Neuronal stem cell (in vitro differentiated cells): Measurements from ENCODE around the gene ZNF792.
A peak's percentile ranks its signal among the peaks of the same experiment; 100 is the strongest.
"Not testable (repeated sequence)": the region's sequence is repeated elsewhere in the genome, so short reads cannot be mapped to it uniquely, and the experiment has no call there.

Source experiments
- DNase-seq: peaks from one replicate; pipeline ENCODE4 v3.0.0-alpha.2; 2013; ENCODE audit warnings: low spot score
- H2AFZ ChIP-seq: one replicate; pipeline ENCODE4 v1.6.1; 2013; ENCODE audit warnings: mild to moderate bottlenecking, low read length, inconsistent platforms
- H2AK5ac ChIP-seq: 2 replicates; pipeline ENCODE4 v1.6.1; 2013; ENCODE audit warnings: low read depth, mild to moderate bottlenecking, inconsistent platforms, low read length, moderate library complexity, mixed read lengths
- H2BK120ac ChIP-seq: 2 replicates; pipeline ENCODE4 v1.6.1; 2013; ENCODE audit warnings: low read depth, mild to moderate bottlenecking, inconsistent platforms, low read length, moderate library complexity, mixed read lengths
- H2BK12ac ChIP-seq: one replicate; pipeline ENCODE4 v1.6.1; 2013; ENCODE audit warnings: low read length, inconsistent platforms
- H2BK15ac ChIP-seq: 2 replicates; pipeline ENCODE4 v1.6.1; 2013; ENCODE audit warnings: mild to moderate bottlenecking, low read length, inconsistent platforms, mixed read lengths
- H2BK5ac ChIP-seq: one replicate; pipeline ENCODE4 v1.6.1; 2013; ENCODE audit warnings: inconsistent platforms, mild to moderate bottlenecking, low read length, moderate library complexity
- H3K14ac ChIP-seq: one replicate; pipeline ENCODE4 v1.6.1; 2013; ENCODE audit warnings: low read length, inconsistent platforms
- H3K18ac ChIP-seq: 2 replicates; pipeline ENCODE4 v1.6.1; 2013; ENCODE audit warnings: low read length, inconsistent platforms
- H3K23ac ChIP-seq: 2 replicates; pipeline ENCODE4 v1.6.1; 2013; ENCODE audit warnings: low read depth, mild to moderate bottlenecking, mixed read lengths, low read length, inconsistent platforms; ENCODE audit not compliant: poor library complexity
- H3K27ac ChIP-seq: replicated peaks from 3 replicates; pipeline ENCODE4 v1.5.1; 2013; ENCODE audit warnings: low read length, inconsistent platforms
- H3K27me3 ChIP-seq, 3 experiments: 2 replicates each; pipeline ENCODE4 v1.6.1; 2013; ENCODE audit warnings: low read length in 3 of 3, mild to moderate bottlenecking in 2 of 3, inconsistent platforms in 1 of 3, low read depth in 1 of 3, mixed read lengths in 1 of 3, moderate library complexity in 1 of 3; ENCODE audit not compliant: control insufficient read depth in 3 of 3, insufficient read depth in 3 of 3
- H3K36me3 ChIP-seq, 2 donors: replicated peaks in 1 of 2; 2 replicates each; pipeline ENCODE4 v1.6.1; 2013; ENCODE audit warnings: low read length in 2 of 2; ENCODE audit not compliant: control insufficient read depth in 2 of 2, insufficient read depth in 2 of 2
- H3K4ac ChIP-seq: 2 replicates; pipeline ENCODE4 v1.6.1; 2013; ENCODE audit warnings: inconsistent platforms, mild to moderate bottlenecking, low read length, moderate library complexity
- H3K4me1 ChIP-seq, 2 donors: 1 replicate in 1 of 2; 2 replicates in 1 of 2; pipeline ENCODE4 v1.6.1; 2013; ENCODE audit warnings: low read length in 2 of 2, low read depth in 1 of 2; ENCODE audit not compliant: control insufficient read depth in 2 of 2, insufficient read depth in 1 of 2
- H3K4me2 ChIP-seq: one replicate; pipeline ENCODE4 v1.6.1; 2013; ENCODE audit warnings: mild to moderate bottlenecking, low read length, inconsistent platforms; ENCODE audit not compliant: insufficient read depth, poor library complexity, severe bottlenecking
- H3K4me3 ChIP-seq, 2 donors: 2 replicates each; pipeline ENCODE4 v1.5.1; 2013; ENCODE audit warnings: low read length in 2 of 2, mild to moderate bottlenecking in 2 of 2, inconsistent platforms in 1 of 2, moderate library complexity in 1 of 2
- H3K79me1 ChIP-seq: one replicate; pipeline ENCODE4 v1.6.1; 2013; ENCODE audit warnings: low read depth, mild to moderate bottlenecking, inconsistent platforms, low read length, moderate library complexity
- H3K9ac ChIP-seq: one replicate; pipeline ENCODE4 v1.6.1; 2013; ENCODE audit warnings: mild to moderate bottlenecking, low read depth, low read length, inconsistent platforms; ENCODE audit not compliant: poor library complexity
- H3K9me3 ChIP-seq, 2 donors: replicated peaks in 1 of 2; 2 replicates each; pipeline versions ENCODE3 to v1.6.1; 2013; ENCODE audit warnings: low read length in 2 of 2, mild to moderate bottlenecking in 2 of 2, inconsistent platforms in 1 of 2, low read depth in 1 of 2, mixed read lengths in 1 of 2, moderate library complexity in 1 of 2; ENCODE audit not compliant: control insufficient read depth in 2 of 2, insufficient read depth in 1 of 2
- H4K8ac ChIP-seq: one replicate; pipeline ENCODE4 v1.6.1; 2013; ENCODE audit warnings: low read depth, mild to moderate bottlenecking, inconsistent platforms, low read length, moderate library complexity
- H4K91ac ChIP-seq: one replicate; pipeline ENCODE4 v1.6.1; 2013; ENCODE audit warnings: low read length, low read depth, mild to moderate bottlenecking, inconsistent platforms; ENCODE audit not compliant: poor library complexity
- WGBS, 2 donors: extraction: QIAGEN DNeasy Blood & Tissue Kit; methylation state at CpG; one replicate each; pipeline ENCODE4 v1.1.7; 2013; ENCODE audit warnings: missing lambda C conversion rate in 2 of 2, mixed read lengths in 1 of 2; ENCODE audit not compliant: insufficient read length in 2 of 2, insufficient replicate concordance in 1 of 2; ENCODE audit errors: extremely low coverage in 2 of 2; 5-methylcytosine and 5-hydroxymethylcytosine counted together

ZNF792 gene

GRCh38 chr19:35011091-35011689 is 47.2 kb upstream of the ZNF792 start:
- Histone ChIP-seq H3K27me3 (no peaks in the 10 kb centered on the region), H3K27ac (no peak overlapping the region), H3K18ac (no peak overlapping the region), H3K4me2 (no peak overlapping the region), H3K14ac (no peak overlapping the region), H2AFZ (no peak overlapping the region), H4K8ac (no peak overlapping the region), H3K36me3 (peaks cover 58 to 85% of the 10 kb centered on the region in 2 donors), H3K9ac (no peak overlapping the region), H3K4me1 (no peaks in the 10 kb centered on the region), H2BK15ac (no peak overlapping the region), H4K91ac (no peak overlapping the region), H2BK120ac (no peak overlapping the region), H3K23ac (no peak overlapping the region), H2BK5ac (no peak overlapping the region), H3K79me1 (peaks cover 13% of the 10 kb centered on the region), H3K9me3 (peaks cover 0 to 2% of the 10 kb centered on the region in 2 donors), H2BK12ac (no peak overlapping the region), H3K4me3 (no peak overlapping the region), H3K4ac (no peak overlapping the region), H2AK5ac (no peak overlapping the region)
- DNase-seq, result no peak
- no CpG with 5 or more reads among the region's 13 CpGs for WGBS, 2 donors

GRCh38 chr19:35009424-35010415 is 45.7 kb upstream of the ZNF792 start:
- Histone ChIP-seq H3K18ac (no peak overlapping the region), H3K27me3 (no peaks in the 10 kb centered on the region), H2BK12ac (no peak overlapping the region), H4K8ac (no peak overlapping the region), H2AK5ac (no peak overlapping the region), H2BK120ac (no peak overlapping the region), H4K91ac (no peak overlapping the region), H3K79me1 (peaks cover 20% of the 10 kb centered on the region), H3K4me2 (no peak overlapping the region), H3K36me3 (peaks cover 52 to 82% of the 10 kb centered on the region in 2 donors), H3K9me3 (peaks cover 0 to 2% of the 10 kb centered on the region in 2 donors), H3K4me1 (no peaks in the 10 kb centered on the region), H3K27ac (no peak overlapping the region), H3K14ac (no peak overlapping the region), H2AFZ (no peak overlapping the region), H3K4ac (no peak overlapping the region), H2BK5ac (no peak overlapping the region), H3K4me3 (no peak overlapping the region), H3K9ac (no peak overlapping the region), H2BK15ac (no peak overlapping the region), H3K23ac (no peak overlapping the region)
- WGBS, 2 donors, result no CpG with 5 or more reads among the region's 36 CpGs
- DNase-seq, result no peak

GRCh38 chr19:35008891-35009341 is 44.9 kb upstream of the ZNF792 start:
- no peak overlapping the region for H3K18ac ChIP-seq
- peaks cover 0 to 2% of the 10 kb centered on the region in 2 donors for H3K9me3 ChIP-seq
- H2AK5ac ChIP-seq, result no peak overlapping the region
- H3K27ac ChIP-seq, result no peak overlapping the region
- H2BK120ac ChIP-seq, result no peak overlapping the region
- H3K9ac ChIP-seq, result no peak overlapping the region
- H3K4me3 ChIP-seq, result no peak overlapping the region
- H2BK5ac ChIP-seq, result no peak overlapping the region
- H3K4me1 ChIP-seq, result no peaks in the 10 kb centered on the region
- H2AFZ ChIP-seq, result no peak overlapping the region
- no peak for DNase-seq
- H2BK15ac ChIP-seq, result no peak overlapping the region
- H3K4ac ChIP-seq, result no peak overlapping the region
- H3K4me2 ChIP-seq, result no peak overlapping the region
- peaks cover 45 to 82% of the 10 kb centered on the region in 2 donors for H3K36me3 ChIP-seq
- no peak overlapping the region for H4K91ac ChIP-seq
- H3K14ac ChIP-seq, result no peak overlapping the region
- no CpG with 5 or more reads among the region's 12 CpGs for WGBS, 2 donors
- no peaks in the 10 kb centered on the region for H3K27me3 ChIP-seq
- peaks cover 25% of the 10 kb centered on the region for H3K79me1 ChIP-seq
- no peak overlapping the region for H4K8ac ChIP-seq
- H2BK12ac ChIP-seq, result no peak overlapping the region
- H3K23ac ChIP-seq, result peak overlapping the region; percentile 50

- H3K4me1 ChIP-seq, H3K4me2 ChIP-seq, H2AK5ac ChIP-seq, DNase-seq, H3K9ac ChIP-seq, H2AFZ ChIP-seq, H3K18ac ChIP-seq, H2BK12ac ChIP-seq, H2BK15ac ChIP-seq, H3K4ac ChIP-seq, H3K14ac ChIP-seq, H3K9me3 ChIP-seq, H3K27me3 ChIP-seq, H2BK120ac ChIP-seq, H4K91ac ChIP-seq, H4K8ac ChIP-seq, H2BK5ac ChIP-seq, H3K4me3 ChIP-seq, H3K23ac ChIP-seq, H3K27ac ChIP-seq: not testable (repeated sequence)
- WGBS, 2 donors, result no CpG with 5 or more reads among the region's 8 CpGs
- H3K79me1 ChIP-seq, result peaks cover 23% of the 10 kb centered on the region
- H3K36me3 ChIP-seq, result peaks cover 40 to 82% of the 10 kb centered on the region in 2 donors
These were observed 43.4 kb upstream of the ZNF792 start for GRCh38 chr19:35007427-35007826.
